Upper lobe of left lung (tissue), 4 donors: Measurements from ENCODE around the gene MYO15B.

ENCODE experiments used
- EP300 ChIP-seq, 4 donors: sonication (generic); formaldehyde crosslinking; IDR thresholded peaks; one replicate each; pipeline ENCODE4 v1.5.1; 2017; ENCODE audit warnings: antibody characterized with exemption in 4 of 4, control low read depth in 2 of 4
- POLR2A ChIP-seq, 4 donors: fragments of 450-650 bp; IDR thresholded peaks; one replicate each; pipeline ENCODE4 v1.5.1; 2016 to 2017; ENCODE audit warnings: antibody characterized with exemption in 4 of 4, mild to moderate bottlenecking in 2 of 4
- POLR2AphosphoS5 ChIP-seq, 2 donors: sonication (generic); formaldehyde crosslinking; IDR thresholded peaks; one replicate each; pipeline ENCODE4 v1.5.1; 2017; ENCODE audit warnings: antibody characterized with exemption in 2 of 2
- TF ChIP-seq, protein P1 (sequence below), 6 experiments: fragments of 450-650 bp in 4 of 6; fragments of 200-600 bp in 2 of 6; sonication (generic) in 2 of 6; IDR thresholded peaks; one replicate each; pipeline ENCODE4 v1.5.1; 2016 to 2019; ENCODE audit warnings: antibody characterized with exemption in 6 of 6

DNA sequence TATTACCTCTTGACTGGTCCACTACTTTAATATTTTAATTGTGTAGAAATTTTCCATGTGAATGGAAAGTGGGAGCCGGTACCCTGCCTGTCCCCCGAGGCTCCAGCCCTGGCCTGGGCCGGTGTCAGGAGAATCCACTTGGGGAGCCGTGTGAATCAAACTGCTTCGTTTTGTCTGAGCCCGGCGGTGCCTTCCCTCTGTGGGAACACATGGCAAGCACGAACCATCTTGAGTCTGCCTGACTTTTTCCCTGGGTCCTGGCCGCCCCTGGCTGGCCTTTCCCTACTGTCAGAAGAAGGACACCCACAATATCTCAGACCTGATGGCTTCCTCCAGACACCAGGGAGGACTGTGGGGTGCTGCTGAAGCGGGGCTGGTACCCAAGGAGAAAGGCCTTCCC, 12.4 kb upstream of the MYO15B start:
- TF ChIP-seq POLR2A (IDR thresholded peaks at IDR 0.05) (no peak), POLR2AphosphoS5 (IDR thresholded peaks at IDR 0.05) (no peak), EP300 (IDR thresholded peaks at IDR 0.05) (no peak)
- TF ChIP-seq, protein P1, sequence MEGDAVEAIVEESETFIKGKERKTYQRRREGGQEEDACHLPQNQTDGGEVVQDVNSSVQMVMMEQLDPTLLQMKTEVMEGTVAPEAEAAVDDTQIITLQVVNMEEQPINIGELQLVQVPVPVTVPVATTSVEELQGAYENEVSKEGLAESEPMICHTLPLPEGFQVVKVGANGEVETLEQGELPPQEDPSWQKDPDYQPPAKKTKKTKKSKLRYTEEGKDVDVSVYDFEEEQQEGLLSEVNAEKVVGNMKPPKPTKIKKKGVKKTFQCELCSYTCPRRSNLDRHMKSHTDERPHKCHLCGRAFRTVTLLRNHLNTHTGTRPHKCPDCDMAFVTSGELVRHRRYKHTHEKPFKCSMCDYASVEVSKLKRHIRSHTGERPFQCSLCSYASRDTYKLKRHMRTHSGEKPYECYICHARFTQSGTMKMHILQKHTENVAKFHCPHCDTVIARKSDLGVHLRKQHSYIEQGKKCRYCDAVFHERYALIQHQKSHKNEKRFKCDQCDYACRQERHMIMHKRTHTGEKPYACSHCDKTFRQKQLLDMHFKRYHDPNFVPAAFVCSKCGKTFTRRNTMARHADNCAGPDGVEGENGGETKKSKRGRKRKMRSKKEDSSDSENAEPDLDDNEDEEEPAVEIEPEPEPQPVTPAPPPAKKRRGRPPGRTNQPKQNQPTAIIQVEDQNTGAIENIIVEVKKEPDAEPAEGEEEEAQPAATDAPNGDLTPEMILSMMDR (IDR thresholded peaks at IDR 0.05) = no peak
